HL-60 (cell line): ENCODE measurements around the gene SIPA1L3.

Source experiments
- DNase-seq, 2 experiments: peaks; one replicate each; pipeline ENCODE4 v3.0.0-alpha.2; 2010 to 2020; ENCODE audit warnings: low read depth in 1 of 2, low spot score in 1 of 2
- H3K27ac ChIP-seq: fragments of 250-450 bp; sonication (Bioruptor Pico); replicated peaks from 2 replicates; pipeline ENCODE4 v1.5.1; 2020; ENCODE audit warnings: mild to moderate bottlenecking, moderate library complexity
- H3K27me3 ChIP-seq: fragments of 250-450 bp; sonication (Bioruptor Pico); 2 replicates; pipeline ENCODE4 v1.5.1; 2021; ENCODE audit warnings: mild to moderate bottlenecking, moderate library complexity; ENCODE audit not compliant: insufficient read depth, poor library complexity, severe bottlenecking
- H3K4me3 ChIP-seq: replicated peaks from 2 replicates; pipeline ENCODE4 v1.5.1; 2011; ENCODE audit warnings: mild to moderate bottlenecking, control low read depth, low read length; ENCODE audit not compliant: insufficient read depth
- GABPA ChIP-seq: IDR thresholded peaks from 2 replicates; pipeline ENCODE4 v1.6.1; 2012; ENCODE audit warnings: low read depth
- POLR2AphosphoS5 ChIP-seq: IDR thresholded peaks from 2 replicates; pipeline ENCODE4 v1.6.1; 2012; ENCODE audit warnings: low read depth
- SPI1 ChIP-seq: IDR thresholded peaks from 2 replicates; pipeline ENCODE4 v1.6.1; 2012; ENCODE audit warnings: low read depth, mild to moderate bottlenecking, borderline replicate concordance
- TF ChIP-seq, protein P1 (sequence below): IDR thresholded peaks from 2 replicates; pipeline ENCODE4 v1.6.1; 2012; ENCODE audit warnings: low read depth; ENCODE audit not compliant: insufficient replicate concordance
- TF ChIP-seq, protein P2 (sequence below): IDR thresholded peaks from one replicate; pipeline ENCODE4 v1.5.1; 2011; ENCODE audit warnings: low read length, control low read depth, inconsistent platforms; ENCODE audit not compliant: insufficient read depth

The SIPA1L3 gene

GRCh38 chr19:38194061-38194701, 287.2 kb downstream of the SIPA1L3 start:
- no peak overlapping the region for H3K4me3 ChIP-seq
- H3K27me3 ChIP-seq, result no peaks in the 10 kb centered on the region
- no peak for DNase-seq
- TF ChIP-seq SPI1, result no peak
- TF ChIP-seq, protein P1, sequence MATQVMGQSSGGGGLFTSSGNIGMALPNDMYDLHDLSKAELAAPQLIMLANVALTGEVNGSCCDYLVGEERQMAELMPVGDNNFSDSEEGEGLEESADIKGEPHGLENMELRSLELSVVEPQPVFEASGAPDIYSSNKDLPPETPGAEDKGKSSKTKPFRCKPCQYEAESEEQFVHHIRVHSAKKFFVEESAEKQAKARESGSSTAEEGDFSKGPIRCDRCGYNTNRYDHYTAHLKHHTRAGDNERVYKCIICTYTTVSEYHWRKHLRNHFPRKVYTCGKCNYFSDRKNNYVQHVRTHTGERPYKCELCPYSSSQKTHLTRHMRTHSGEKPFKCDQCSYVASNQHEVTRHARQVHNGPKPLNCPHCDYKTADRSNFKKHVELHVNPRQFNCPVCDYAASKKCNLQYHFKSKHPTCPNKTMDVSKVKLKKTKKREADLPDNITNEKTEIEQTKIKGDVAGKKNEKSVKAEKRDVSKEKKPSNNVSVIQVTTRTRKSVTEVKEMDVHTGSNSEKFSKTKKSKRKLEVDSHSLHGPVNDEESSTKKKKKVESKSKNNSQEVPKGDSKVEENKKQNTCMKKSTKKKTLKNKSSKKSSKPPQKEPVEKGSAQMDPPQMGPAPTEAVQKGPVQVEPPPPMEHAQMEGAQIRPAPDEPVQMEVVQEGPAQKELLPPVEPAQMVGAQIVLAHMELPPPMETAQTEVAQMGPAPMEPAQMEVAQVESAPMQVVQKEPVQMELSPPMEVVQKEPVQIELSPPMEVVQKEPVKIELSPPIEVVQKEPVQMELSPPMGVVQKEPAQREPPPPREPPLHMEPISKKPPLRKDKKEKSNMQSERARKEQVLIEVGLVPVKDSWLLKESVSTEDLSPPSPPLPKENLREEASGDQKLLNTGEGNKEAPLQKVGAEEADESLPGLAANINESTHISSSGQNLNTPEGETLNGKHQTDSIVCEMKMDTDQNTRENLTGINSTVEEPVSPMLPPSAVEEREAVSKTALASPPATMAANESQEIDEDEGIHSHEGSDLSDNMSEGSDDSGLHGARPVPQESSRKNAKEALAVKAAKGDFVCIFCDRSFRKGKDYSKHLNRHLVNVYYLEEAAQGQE, result no peak
- H3K27ac ChIP-seq, result no peak overlapping the region

DNA sequence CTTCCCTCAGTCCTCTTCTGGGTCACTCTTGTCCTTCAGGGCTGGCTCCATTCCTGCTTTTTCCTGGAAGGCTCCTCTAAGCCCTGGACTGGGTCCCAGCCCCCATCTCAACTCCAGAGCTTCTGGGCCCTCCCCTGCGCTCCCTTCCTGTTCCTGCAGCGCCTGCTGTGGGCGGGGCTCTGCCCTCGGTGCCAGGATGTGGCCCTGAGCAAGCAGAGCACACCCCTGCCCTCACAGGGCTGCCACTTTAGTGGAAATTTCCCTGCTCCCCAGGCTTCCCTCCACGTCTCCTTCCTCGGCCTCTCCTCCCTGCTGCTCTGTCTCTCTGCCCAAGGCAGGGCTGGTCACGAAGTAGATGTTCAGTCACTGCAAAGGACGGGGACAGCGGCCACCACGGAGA, 288.2 kb downstream of the SIPA1L3 start:
- TF ChIP-seq SPI1 (no peak), GABPA (no peak), POLR2AphosphoS5 (no peak)
- TF ChIP-seq, protein P2, sequence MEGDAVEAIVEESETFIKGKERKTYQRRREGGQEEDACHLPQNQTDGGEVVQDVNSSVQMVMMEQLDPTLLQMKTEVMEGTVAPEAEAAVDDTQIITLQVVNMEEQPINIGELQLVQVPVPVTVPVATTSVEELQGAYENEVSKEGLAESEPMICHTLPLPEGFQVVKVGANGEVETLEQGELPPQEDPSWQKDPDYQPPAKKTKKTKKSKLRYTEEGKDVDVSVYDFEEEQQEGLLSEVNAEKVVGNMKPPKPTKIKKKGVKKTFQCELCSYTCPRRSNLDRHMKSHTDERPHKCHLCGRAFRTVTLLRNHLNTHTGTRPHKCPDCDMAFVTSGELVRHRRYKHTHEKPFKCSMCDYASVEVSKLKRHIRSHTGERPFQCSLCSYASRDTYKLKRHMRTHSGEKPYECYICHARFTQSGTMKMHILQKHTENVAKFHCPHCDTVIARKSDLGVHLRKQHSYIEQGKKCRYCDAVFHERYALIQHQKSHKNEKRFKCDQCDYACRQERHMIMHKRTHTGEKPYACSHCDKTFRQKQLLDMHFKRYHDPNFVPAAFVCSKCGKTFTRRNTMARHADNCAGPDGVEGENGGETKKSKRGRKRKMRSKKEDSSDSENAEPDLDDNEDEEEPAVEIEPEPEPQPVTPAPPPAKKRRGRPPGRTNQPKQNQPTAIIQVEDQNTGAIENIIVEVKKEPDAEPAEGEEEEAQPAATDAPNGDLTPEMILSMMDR, result no peak
- TF ChIP-seq, protein P1, result no peak
- Histone ChIP-seq H3K27ac (no peak overlapping the region), H3K4me3 (no peak overlapping the region), H3K27me3 (no peaks in the 10 kb centered on the region)
- no peak for DNase-seq

- Histone ChIP-seq H3K4me3 (no peak overlapping the region), H3K27me3 (no peaks in the 10 kb centered on the region), H3K27ac (no peak overlapping the region)
- TF ChIP-seq, protein P2, result no peak
- TF ChIP-seq POLR2AphosphoS5 (no peak), GABPA (no peak), SPI1 (no peak)
- TF ChIP-seq, protein P1, result no peak
- DNase-seq, result no peak
These were observed 289.3 kb downstream of the SIPA1L3 start for GRCh38 chr19:38196245-38196837.
